Stimulated activated CD4-positive, alpha-beta T cell treated with anti-CD3 and anti-CD28 coated beads, Interleukin-1b, Interleukin-23, amount 100 ng/mL, for 24 hours (primary cell): Measurements from ENCODE around the gene GDF7.

ENCODE experiments used
- DNase-seq, 4 experiments: peaks; one replicate each; pipeline ENCODE4 v3.0.0-alpha.2; 2020; ENCODE audit warnings: low read depth in 4 of 4, low spot score in 1 of 4

Gene GDF7

GRCh38 chr2:20672201-20672951 lies 5.4 kb downstream of the GDF7 start:
- DNase-seq = no peak

GRCh38 chr2:20673686-20674308 lies 6.9 kb downstream of the GDF7 start:
- DNase-seq = no peak

GRCh38 chr2:20674309-20674965 lies 7.5 kb downstream of the GDF7 start:
- no peak for DNase-seq

DNA sequence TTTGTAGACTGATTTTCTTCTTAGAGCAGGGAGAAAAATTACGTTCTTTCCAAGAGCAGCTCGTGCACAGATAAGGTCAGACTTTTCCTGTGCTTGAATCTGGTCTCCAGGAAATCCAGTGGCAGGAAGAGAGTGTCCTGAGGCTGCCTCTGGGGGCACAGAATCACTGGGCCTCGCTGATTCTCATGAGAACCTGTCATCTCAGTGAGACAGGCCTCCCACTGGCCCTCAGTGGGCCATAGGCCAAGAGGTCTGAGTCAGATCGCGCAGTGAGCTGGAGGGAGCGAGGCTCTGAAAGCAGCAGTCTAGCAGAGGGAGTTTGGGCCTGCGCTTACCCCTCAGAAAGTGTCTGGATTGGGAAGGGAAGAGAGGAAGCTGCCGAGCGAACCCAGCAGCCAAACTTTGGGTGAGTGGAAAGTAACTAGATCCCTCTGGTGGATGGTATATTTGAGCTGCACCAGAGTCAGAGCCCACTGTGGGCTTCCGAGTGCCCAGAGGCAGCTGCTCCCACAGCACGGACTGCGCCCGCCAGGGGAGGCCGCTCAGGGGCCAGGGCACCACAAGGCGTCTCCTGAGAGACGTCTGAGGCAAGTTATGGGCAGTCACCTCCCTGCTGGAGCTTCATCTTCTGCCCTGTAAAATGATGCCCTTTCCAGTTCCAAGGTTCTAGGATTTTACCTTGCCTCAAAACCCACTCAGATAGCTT lies 8.2 kb downstream of the GDF7 start:
- no peak for DNase-seq

DNA sequence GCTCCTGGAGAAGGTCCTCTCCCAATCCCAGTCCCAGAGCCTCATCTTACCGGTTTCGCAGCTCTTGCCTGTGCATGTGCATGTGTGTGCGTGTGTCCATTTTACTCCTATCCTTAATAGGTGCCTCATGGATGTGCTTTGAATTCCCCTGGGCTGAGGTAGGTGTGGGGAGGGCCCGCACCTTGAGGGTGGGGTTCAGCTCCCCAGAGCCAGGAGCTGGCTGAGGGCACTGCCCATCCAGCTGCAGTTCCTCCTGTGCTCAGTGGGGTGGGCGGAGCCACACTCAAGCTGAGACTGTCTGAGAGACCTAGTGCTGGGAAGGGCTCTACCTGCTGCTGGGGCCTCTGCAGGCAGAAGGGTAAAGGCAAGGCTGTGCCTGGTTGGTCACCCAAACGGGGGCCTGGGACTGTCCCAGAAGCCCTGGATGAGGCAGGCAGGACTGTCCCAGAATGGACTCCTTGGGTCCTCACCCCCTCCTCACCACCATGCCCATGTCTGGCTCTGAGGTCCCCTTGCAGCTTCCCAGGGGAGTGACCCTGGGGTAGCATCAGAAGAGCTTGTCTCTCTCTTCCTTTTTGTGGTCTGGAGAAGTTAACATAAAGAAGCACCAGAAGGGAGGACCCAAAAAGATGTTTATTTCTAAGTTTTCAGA lies 8.9 kb downstream of the GDF7 start:
- DNase-seq = no peak

GRCh38 chr2:20676353-20677215 lies 9.6 kb downstream of the GDF7 start:
- no peak for DNase-seq

- no peak for DNase-seq
Observed at GRCh38 chr2:20677301-20678085, 10.5 kb downstream of the GDF7 start.

- DNase-seq = no peak
Observed at GRCh38 chr2:20678086-20678395, 11.1 kb downstream of the GDF7 start.

GRCh38 chr2:20678780-20679179 lies 11.8 kb downstream of the GDF7 start:
- DNase-seq = no peak

DNA sequence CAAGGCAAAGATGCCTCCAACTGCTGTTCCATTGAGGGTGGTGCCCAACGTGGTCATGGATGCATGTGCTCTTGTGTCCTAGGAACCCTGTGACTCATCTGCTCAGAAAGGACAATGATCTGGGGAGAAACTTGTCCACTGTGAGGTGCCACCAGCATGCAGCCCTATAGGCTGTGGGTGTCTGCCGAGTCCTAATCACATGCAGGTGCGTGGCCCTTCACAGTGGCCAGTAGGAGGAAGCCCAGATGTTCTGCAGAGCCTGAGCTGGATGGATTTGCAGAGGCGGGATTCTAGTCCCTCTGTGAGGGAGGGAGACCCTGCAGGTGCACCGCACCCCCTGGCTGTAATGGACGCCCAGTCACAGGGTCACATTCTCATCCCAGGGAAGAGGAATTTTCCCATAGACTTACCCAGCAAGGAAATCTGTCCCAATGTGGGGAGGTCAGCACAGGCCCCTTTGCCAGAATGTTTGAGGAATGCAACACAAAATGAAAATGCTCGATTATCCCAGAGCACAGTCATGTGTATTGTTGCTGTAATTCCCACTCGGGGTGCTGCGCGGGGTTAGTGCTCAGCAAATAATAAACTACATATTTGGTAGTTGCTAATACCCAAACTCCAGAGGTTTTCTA lies 13.9 kb downstream of the GDF7 start:
- no peak for DNase-seq

GRCh38 chr2:20682167-20682920 lies 15.4 kb downstream of the GDF7 start:
- DNase-seq = no peak

GRCh38 chr2:20684581-20685063 lies 17.7 kb downstream of the GDF7 start:
- DNase-seq = no peak

DNA sequence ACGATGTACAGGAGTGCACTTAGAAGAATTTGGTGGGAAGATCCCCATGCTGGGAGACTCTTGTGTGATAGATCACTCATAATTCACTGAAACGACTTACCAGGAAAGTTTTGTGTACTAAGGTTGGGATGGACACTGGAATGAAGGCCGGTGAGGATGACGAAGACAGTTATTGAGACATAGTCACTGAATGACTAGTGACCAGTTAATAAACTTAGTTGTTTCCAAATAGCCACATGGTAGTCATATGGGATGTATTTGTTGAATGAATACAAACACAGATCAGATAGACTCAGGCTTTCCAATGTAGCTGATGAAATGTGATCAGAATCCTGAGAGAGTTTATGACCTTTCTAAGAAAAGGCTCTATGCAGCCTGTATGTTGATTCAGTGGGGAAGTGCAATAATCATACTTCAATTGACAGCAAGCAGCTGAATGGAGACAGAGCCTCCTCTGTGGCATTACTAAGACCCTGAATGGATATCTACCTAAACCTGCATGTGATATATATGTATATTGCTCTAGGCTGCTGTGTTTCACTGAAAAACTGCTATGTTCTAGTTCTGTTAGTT lies 20.4 kb downstream of the GDF7 start:
- no peak for DNase-seq

DNA sequence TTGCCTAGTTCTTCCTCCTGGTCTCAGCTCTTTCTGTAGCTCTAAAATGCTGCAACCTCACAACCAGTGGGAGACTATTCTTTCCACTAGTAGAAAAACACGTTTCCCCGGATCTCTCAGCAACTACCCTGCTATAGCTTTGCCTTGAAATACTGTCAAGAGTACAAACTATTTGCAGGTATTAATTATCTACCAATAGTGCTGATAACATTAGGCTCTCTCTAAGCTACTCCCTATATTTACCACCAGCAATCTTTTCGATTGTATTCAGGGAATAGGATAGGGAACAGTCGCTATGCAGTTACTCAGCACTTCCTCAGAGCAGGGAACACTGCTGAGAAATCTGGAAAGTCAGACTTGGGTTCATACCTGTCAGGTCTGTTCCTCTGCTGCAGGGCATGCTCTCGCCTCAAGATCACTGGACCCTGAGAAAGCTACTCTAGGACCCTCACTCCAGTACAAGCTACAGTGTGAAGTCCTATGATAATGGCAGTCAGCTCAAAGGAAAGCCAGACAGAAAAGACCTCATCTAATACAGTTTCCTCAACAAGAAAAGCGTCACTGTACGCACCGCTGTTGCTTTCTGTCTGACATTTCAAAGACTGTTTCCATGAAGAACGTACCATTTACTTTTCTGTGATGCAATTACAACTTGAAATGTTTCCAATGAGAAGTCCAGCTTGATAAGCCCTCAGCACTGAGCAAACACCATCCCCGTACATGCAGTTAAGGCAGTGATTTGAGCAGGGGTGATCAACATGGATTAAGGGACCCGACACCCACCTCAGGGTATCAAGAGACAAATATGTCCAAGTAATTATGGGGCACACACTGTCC lies 22.7 kb downstream of the GDF7 start:
- DNase-seq = no peak

DNA sequence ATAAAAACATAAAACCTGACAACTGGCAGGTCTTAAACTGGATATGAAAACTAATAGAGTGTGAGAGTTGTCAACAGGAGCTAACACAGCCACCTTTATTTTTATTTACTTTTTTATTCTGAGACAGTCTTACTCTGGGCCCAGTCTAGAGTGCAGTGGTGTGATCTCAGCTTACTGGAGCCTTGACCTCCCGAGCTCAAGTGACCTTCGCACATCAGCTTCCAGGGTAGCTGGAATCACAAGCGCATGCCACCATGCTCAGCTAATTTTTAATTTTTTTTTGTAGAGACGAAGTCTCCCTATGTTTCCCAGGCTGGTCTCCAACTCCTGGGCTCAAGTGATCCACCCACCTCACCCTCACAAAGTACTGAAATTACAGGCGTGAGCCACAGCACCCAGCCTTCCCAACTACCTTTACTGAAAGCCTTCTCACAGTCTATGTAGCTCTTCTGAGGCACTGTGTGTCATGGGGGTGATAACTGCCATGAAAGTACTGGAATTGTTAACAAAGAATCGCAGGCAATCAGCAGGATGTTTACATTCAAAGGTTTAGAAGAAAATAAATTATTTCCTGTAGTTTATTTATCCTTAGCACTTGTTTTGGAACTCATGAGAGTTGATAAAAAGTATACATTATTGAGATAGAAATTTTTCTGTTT lies 24.3 kb downstream of the GDF7 start:
- no peak for DNase-seq

DNA sequence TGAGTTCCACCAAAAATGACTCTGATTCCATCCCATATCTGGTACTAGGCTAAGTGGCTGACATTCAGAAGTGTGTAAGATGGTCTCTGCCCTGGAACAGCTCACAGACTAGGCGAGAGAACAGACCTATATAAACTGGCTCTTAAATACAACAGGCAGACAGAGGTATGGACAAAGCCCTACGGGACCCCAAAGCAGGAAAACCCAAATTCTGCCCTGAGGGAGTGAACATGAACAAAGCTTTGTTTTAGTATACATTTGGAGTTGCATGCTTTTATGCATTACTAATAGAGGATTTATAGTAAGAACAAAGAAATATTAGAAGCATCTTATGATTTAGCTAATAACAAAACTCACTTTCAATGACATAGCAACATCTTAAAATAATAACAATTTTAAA lies 25.1 kb downstream of the GDF7 start:
- no peak for DNase-seq

DNA sequence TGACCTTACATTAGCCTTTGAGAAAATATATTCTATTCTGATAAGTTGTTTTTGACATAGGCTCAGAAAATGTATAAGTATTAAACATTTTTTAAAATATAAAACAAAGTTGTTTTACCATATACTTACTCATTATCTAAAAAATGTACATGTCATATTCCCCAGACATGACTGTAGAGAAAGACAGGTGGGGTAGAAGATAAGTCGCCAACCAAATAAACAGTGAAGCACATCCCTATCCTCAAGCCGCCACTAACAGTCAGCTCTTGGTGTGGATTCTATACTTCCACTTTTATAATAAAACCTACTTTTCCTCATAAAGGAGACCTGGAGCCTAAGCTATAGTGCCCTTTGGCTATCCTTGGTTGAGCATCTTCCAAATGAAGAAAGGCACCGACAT lies 26.4 kb downstream of the GDF7 start:
- DNase-seq = no peak
